HL-60 (cell line): ENCODE data around the gene CYTIP.

Source experiments
- GABPA ChIP-seq: IDR thresholded peaks from 2 replicates; pipeline ENCODE4 v1.6.1; 2012; ENCODE audit warnings: low read depth
- POLR2AphosphoS5 ChIP-seq: IDR thresholded peaks from 2 replicates; pipeline ENCODE4 v1.6.1; 2012; ENCODE audit warnings: low read depth
- TF ChIP-seq, protein P1 (sequence below): IDR thresholded peaks from one replicate; pipeline ENCODE4 v1.5.1; 2011; ENCODE audit warnings: low read length, control low read depth, inconsistent platforms; ENCODE audit not compliant: insufficient read depth
- TF ChIP-seq, protein P2 (sequence below): IDR thresholded peaks from 2 replicates; pipeline ENCODE4 v1.6.1; 2012; ENCODE audit warnings: low read depth; ENCODE audit not compliant: insufficient replicate concordance

DNA sequence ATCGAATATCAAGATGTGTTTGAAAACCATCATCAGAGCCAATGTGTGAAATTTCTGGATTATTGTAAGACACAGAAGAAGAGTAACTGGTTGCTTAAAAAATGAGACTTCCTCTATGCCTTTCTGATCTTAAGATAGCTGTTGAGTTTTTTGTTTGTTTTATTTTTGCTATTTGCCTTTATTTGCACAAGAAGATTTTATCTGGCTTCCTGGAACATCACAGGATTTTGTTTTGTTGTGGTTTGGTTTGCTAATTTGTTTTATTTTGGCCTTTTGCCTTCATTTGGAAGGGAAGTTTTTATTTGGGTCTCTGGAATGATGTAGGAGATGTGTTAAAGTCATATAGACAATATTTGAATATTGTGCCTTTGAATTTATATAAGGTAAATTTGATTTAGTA is 3.9 kb upstream of the CYTIP start:
- TF ChIP-seq, protein P1, sequence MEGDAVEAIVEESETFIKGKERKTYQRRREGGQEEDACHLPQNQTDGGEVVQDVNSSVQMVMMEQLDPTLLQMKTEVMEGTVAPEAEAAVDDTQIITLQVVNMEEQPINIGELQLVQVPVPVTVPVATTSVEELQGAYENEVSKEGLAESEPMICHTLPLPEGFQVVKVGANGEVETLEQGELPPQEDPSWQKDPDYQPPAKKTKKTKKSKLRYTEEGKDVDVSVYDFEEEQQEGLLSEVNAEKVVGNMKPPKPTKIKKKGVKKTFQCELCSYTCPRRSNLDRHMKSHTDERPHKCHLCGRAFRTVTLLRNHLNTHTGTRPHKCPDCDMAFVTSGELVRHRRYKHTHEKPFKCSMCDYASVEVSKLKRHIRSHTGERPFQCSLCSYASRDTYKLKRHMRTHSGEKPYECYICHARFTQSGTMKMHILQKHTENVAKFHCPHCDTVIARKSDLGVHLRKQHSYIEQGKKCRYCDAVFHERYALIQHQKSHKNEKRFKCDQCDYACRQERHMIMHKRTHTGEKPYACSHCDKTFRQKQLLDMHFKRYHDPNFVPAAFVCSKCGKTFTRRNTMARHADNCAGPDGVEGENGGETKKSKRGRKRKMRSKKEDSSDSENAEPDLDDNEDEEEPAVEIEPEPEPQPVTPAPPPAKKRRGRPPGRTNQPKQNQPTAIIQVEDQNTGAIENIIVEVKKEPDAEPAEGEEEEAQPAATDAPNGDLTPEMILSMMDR = no peak
- TF ChIP-seq, protein P2, sequence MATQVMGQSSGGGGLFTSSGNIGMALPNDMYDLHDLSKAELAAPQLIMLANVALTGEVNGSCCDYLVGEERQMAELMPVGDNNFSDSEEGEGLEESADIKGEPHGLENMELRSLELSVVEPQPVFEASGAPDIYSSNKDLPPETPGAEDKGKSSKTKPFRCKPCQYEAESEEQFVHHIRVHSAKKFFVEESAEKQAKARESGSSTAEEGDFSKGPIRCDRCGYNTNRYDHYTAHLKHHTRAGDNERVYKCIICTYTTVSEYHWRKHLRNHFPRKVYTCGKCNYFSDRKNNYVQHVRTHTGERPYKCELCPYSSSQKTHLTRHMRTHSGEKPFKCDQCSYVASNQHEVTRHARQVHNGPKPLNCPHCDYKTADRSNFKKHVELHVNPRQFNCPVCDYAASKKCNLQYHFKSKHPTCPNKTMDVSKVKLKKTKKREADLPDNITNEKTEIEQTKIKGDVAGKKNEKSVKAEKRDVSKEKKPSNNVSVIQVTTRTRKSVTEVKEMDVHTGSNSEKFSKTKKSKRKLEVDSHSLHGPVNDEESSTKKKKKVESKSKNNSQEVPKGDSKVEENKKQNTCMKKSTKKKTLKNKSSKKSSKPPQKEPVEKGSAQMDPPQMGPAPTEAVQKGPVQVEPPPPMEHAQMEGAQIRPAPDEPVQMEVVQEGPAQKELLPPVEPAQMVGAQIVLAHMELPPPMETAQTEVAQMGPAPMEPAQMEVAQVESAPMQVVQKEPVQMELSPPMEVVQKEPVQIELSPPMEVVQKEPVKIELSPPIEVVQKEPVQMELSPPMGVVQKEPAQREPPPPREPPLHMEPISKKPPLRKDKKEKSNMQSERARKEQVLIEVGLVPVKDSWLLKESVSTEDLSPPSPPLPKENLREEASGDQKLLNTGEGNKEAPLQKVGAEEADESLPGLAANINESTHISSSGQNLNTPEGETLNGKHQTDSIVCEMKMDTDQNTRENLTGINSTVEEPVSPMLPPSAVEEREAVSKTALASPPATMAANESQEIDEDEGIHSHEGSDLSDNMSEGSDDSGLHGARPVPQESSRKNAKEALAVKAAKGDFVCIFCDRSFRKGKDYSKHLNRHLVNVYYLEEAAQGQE = no peak
- TF ChIP-seq GABPA (no peak), POLR2AphosphoS5 (no peak)
